Measurements from ENCODE around the gene STON2. TPM values are rescaled to one million over a fixed set of nuclear protein-coding genes. Genes with fewer than 3 reads are reported as not detected.
"Not testable (repeated sequence)": the region's sequence is repeated elsewhere in the genome, so short reads cannot be mapped to it uniquely, and the experiment has no call there.

STON2 gene
- total and polyA plus RNA-seq, 4 donors, result 1.9 to 30.0 (median 7.3) TPM

DNA sequence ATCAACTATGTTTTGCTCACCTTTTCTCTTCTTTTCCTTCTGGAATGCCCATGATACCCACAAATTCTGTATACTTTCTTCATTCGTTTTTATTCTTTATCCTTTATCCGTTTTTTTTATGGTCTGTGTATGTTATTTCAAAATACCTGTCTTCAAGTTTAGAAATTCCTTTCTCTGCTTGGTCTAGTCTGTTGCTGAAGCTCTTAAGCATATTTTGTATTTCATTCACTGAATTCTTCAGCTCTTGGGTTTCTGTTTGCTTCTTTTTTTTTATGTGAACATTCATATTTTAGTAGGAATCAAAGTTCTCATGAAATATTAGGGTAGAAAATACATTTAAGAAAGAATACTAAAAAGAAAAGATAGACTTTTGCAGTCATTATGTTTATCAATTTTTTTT lies 156.6 kb downstream of the STON2 start:
- WGBS, result 80% methylated on average over 2 of the region's 2 CpGs
- no peak overlapping the region for H3K27ac ChIP-seq (ENCODE audit: low read depth in 1 of 2, low read length in 2 of 2)
- TF ChIP-seq JUND (IDR thresholded peaks at IDR 0.05), result no peak
- no peak for TF ChIP-seq SP1 (IDR thresholded peaks at IDR 0.05)
- TF ChIP-seq HNF4G (IDR thresholded peaks at IDR 0.05), result no peak
- TF ChIP-seq, protein P1, sequence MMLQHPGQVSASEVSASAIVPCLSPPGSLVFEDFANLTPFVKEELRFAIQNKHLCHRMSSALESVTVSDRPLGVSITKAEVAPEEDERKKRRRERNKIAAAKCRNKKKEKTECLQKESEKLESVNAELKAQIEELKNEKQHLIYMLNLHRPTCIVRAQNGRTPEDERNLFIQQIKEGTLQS (IDR thresholded peaks at IDR 0.05), result no peak
- no peak for TF ChIP-seq RXRA (IDR thresholded peaks at IDR 0.05)
- no peak for TF ChIP-seq NR2F2 (IDR thresholded peaks at IDR 0.05)
- TF ChIP-seq, protein P2, sequence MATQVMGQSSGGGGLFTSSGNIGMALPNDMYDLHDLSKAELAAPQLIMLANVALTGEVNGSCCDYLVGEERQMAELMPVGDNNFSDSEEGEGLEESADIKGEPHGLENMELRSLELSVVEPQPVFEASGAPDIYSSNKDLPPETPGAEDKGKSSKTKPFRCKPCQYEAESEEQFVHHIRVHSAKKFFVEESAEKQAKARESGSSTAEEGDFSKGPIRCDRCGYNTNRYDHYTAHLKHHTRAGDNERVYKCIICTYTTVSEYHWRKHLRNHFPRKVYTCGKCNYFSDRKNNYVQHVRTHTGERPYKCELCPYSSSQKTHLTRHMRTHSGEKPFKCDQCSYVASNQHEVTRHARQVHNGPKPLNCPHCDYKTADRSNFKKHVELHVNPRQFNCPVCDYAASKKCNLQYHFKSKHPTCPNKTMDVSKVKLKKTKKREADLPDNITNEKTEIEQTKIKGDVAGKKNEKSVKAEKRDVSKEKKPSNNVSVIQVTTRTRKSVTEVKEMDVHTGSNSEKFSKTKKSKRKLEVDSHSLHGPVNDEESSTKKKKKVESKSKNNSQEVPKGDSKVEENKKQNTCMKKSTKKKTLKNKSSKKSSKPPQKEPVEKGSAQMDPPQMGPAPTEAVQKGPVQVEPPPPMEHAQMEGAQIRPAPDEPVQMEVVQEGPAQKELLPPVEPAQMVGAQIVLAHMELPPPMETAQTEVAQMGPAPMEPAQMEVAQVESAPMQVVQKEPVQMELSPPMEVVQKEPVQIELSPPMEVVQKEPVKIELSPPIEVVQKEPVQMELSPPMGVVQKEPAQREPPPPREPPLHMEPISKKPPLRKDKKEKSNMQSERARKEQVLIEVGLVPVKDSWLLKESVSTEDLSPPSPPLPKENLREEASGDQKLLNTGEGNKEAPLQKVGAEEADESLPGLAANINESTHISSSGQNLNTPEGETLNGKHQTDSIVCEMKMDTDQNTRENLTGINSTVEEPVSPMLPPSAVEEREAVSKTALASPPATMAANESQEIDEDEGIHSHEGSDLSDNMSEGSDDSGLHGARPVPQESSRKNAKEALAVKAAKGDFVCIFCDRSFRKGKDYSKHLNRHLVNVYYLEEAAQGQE (IDR thresholded peaks at IDR 0.05), result no peak
- TF ChIP-seq TAF1 (conservative IDR thresholded peaks at IDR 0.05), result no peak
- TF ChIP-seq, protein P3, sequence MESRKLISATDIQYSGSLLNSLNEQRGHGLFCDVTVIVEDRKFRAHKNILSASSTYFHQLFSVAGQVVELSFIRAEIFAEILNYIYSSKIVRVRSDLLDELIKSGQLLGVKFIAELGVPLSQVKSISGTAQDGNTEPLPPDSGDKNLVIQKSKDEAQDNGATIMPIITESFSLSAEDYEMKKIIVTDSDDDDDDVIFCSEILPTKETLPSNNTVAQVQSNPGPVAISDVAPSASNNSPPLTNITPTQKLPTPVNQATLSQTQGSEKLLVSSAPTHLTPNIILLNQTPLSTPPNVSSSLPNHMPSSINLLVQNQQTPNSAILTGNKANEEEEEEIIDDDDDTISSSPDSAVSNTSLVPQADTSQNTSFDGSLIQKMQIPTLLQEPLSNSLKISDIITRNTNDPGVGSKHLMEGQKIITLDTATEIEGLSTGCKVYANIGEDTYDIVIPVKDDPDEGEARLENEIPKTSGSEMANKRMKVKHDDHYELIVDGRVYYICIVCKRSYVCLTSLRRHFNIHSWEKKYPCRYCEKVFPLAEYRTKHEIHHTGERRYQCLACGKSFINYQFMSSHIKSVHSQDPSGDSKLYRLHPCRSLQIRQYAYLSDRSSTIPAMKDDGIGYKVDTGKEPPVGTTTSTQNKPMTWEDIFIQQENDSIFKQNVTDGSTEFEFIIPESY (IDR thresholded peaks at IDR 0.05), result no peak
- TF ChIP-seq GABPA (IDR thresholded peaks at IDR 0.05 in 1 of 2, conservative IDR thresholded peaks at IDR 0.05 in 1 of 2), result no peak
- no peak for TF ChIP-seq HNF4A (conservative IDR thresholded peaks at IDR 0.05)
- TF ChIP-seq YY1 (IDR thresholded peaks at IDR 0.05), result no peak
- TF ChIP-seq, protein P4, sequence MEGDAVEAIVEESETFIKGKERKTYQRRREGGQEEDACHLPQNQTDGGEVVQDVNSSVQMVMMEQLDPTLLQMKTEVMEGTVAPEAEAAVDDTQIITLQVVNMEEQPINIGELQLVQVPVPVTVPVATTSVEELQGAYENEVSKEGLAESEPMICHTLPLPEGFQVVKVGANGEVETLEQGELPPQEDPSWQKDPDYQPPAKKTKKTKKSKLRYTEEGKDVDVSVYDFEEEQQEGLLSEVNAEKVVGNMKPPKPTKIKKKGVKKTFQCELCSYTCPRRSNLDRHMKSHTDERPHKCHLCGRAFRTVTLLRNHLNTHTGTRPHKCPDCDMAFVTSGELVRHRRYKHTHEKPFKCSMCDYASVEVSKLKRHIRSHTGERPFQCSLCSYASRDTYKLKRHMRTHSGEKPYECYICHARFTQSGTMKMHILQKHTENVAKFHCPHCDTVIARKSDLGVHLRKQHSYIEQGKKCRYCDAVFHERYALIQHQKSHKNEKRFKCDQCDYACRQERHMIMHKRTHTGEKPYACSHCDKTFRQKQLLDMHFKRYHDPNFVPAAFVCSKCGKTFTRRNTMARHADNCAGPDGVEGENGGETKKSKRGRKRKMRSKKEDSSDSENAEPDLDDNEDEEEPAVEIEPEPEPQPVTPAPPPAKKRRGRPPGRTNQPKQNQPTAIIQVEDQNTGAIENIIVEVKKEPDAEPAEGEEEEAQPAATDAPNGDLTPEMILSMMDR (IDR thresholded peaks at IDR 0.05; ENCODE audit: low read depth, low read length, missing input control), result no peak
- TF ChIP-seq FOXA2 (IDR thresholded peaks at IDR 0.05), result no peak
- TF ChIP-seq, protein P5, sequence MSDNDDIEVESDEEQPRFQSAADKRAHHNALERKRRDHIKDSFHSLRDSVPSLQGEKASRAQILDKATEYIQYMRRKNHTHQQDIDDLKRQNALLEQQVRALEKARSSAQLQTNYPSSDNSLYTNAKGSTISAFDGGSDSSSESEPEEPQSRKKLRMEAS (IDR thresholded peaks at IDR 0.05), result no peak
- no peak for TF ChIP-seq RAD21 (IDR thresholded peaks at IDR 0.05)
- TF ChIP-seq EGR1 (IDR thresholded peaks at IDR 0.05; ENCODE audit: low read depth in 2 of 2), result no peak
- H3K27me3 ChIP-seq (ENCODE audit: control insufficient read depth in 4 of 4, insufficient read depth in 4 of 4, low read length in 3 of 4), result no peaks in the 10 kb centered on the region
- no peaks in the 10 kb centered on the region for H3K9me3 ChIP-seq (ENCODE audit: control insufficient read depth in 4 of 4, low read length in 3 of 4)
- H3K9ac ChIP-seq (ENCODE audit: low read depth in 1 of 2, low read length in 2 of 2), result no peak overlapping the region
- no peak for DNase-seq (ENCODE audit: low spot score)
- H3K4me3 ChIP-seq (ENCODE audit: low read depth in 1 of 3, low read length in 3 of 3), result no peak overlapping the region
- H3K36me3 ChIP-seq (ENCODE audit: control insufficient read depth in 4 of 4, insufficient read depth in 3 of 4, low read depth in 1 of 4, low read length in 3 of 4), result no peaks in the 10 kb centered on the region
- no peaks in the 10 kb centered on the region for H3K4me1 ChIP-seq (ENCODE audit: control insufficient read depth in 4 of 4, insufficient read depth in 4 of 4, low read length in 3 of 4)

DNA sequence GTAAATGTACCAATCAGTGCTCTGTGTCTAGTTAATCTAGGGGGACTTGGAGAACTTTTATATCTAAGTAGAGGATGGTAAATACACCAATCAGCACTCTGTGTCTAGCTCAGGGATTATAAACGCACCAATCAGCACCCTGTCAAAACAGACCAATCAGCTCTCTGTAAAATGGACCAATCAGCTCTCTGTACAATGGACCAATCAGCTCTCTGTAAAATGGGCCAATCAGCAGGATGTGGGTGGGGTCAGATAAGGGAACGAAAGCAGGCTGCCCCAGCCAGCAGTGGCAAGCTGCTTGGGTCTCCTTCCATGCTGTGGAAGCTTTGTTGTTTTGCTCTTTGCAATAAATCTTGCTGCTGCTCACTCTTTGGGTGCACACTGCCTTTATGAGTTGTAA lies 163.3 kb downstream of the STON2 start:
- WGBS, result 71% methylated on average over 2 of the region's 2 CpGs
- H3K9me3 ChIP-seq (ENCODE audit: control insufficient read depth in 4 of 4, low read length in 3 of 4); H3K4me1 ChIP-seq (ENCODE audit: control insufficient read depth in 4 of 4, insufficient read depth in 4 of 4, low read length in 3 of 4); H3K27me3 ChIP-seq (ENCODE audit: control insufficient read depth in 4 of 4, insufficient read depth in 4 of 4, low read length in 3 of 4); DNase-seq (ENCODE audit: low spot score); H3K36me3 ChIP-seq (ENCODE audit: control insufficient read depth in 4 of 4, insufficient read depth in 3 of 4, low read depth in 1 of 4, low read length in 3 of 4); H3K9ac ChIP-seq (ENCODE audit: low read depth in 1 of 2, low read length in 2 of 2); H3K27ac ChIP-seq (ENCODE audit: low read depth in 1 of 2, low read length in 2 of 2); H3K4me3 ChIP-seq (ENCODE audit: low read depth in 1 of 3, low read length in 3 of 3): not testable (repeated sequence)
